Astrocyte (in vitro differentiated cells and primary cell): ENCODE results near the gene DNAAF5. TPM values are rescaled to one million over a fixed set of nuclear protein-coding genes. Genes with fewer than 3 reads are reported as not detected.

Experiments used
- DNase-seq: peaks from one replicate; pipeline ENCODE4 v3.0.0-alpha.2; 2010; ENCODE audit warnings: low read depth
- FAIRE-seq: peaks from 2 replicates; lab custom pipeline; 2011; peaks lifted over from hg19 to GRCh38; lab: Jason Lieb, UNC
- H2AFZ ChIP-seq: 2 replicates; pipeline ENCODE4 v1.6.0; 2012; ENCODE audit warnings: low read depth, low read length, inconsistent platforms
- H3K27ac ChIP-seq: 2 replicates; pipeline ENCODE4 v1.5.1; 2011; ENCODE audit warnings: low read depth, low read length, inconsistent platforms
- H3K27me3 ChIP-seq: 2 replicates; pipeline ENCODE4 v1.6.0; 2011; ENCODE audit warnings: low read length, inconsistent platforms; ENCODE audit not compliant: insufficient read depth
- H3K36me3 ChIP-seq: 2 replicates; pipeline ENCODE4 v1.5.1; 2011; ENCODE audit warnings: low read length, inconsistent platforms; ENCODE audit not compliant: insufficient read depth
- H3K4me1 ChIP-seq: 2 replicates; pipeline ENCODE4 v1.5.1; 2011; ENCODE audit warnings: low read length, inconsistent platforms; ENCODE audit not compliant: insufficient read depth
- H3K4me2 ChIP-seq: 2 replicates; pipeline ENCODE4 v1.6.0; 2012; ENCODE audit warnings: low read length, inconsistent platforms
- H3K4me3 ChIP-seq: 2 replicates; pipeline ENCODE4 v1.5.1; 2011; ENCODE audit warnings: low read depth, mild to moderate bottlenecking, low read length, inconsistent platforms; ENCODE audit not compliant: insufficient read depth
- H3K79me2 ChIP-seq: 2 replicates; pipeline ENCODE4 v1.6.0; 2012; ENCODE audit warnings: mild to moderate bottlenecking, low read length, inconsistent platforms; ENCODE audit not compliant: insufficient read depth
- H3K9ac ChIP-seq: 2 replicates; pipeline ENCODE4 v1.6.0; 2012; ENCODE audit warnings: mild to moderate bottlenecking, low read length, inconsistent platforms
- H3K9me3 ChIP-seq: 2 replicates; pipeline ENCODE4 v1.5.1; 2012; ENCODE audit warnings: low read depth, mild to moderate bottlenecking, low read length, inconsistent platforms; ENCODE audit not compliant: insufficient read depth
- H4K20me1 ChIP-seq: 2 replicates; pipeline ENCODE4 v1.6.0; 2012; ENCODE audit warnings: low read length, inconsistent platforms; ENCODE audit not compliant: insufficient read depth
- H3K27ac Mint-ChIP-seq: one replicate; pipeline ENCODE4 v1.8.0; 2021; ENCODE audit warnings: mild to moderate bottlenecking, mixed read lengths; ENCODE audit not compliant: unreplicated experiment
- H3K27me3 Mint-ChIP-seq: one replicate; pipeline ENCODE4 v1.8.0; 2021; ENCODE audit warnings: low read depth, mixed read lengths; ENCODE audit not compliant: unreplicated experiment
- H3K36me3 Mint-ChIP-seq: one replicate; pipeline ENCODE4 v1.8.0; 2021; ENCODE audit warnings: low read depth, mixed read lengths; ENCODE audit not compliant: unreplicated experiment
- H3K4me1 Mint-ChIP-seq: one replicate; pipeline ENCODE4 v1.8.0; 2021; ENCODE audit warnings: low read depth, mixed read lengths; ENCODE audit not compliant: unreplicated experiment
- H3K4me3 Mint-ChIP-seq: one replicate; pipeline ENCODE4 v1.8.0; 2021; ENCODE audit warnings: mild to moderate bottlenecking, moderate library complexity, mixed read lengths; ENCODE audit not compliant: unreplicated experiment
- H3K9me3 Mint-ChIP-seq: one replicate; pipeline ENCODE4 v1.8.0; 2021; ENCODE audit warnings: mild to moderate bottlenecking, mixed read lengths; ENCODE audit not compliant: unreplicated experiment
- EZH2 ChIP-seq: IDR thresholded peaks from 2 replicates; pipeline ENCODE4 v1.6.1; 2012; ENCODE audit warnings: mild to moderate bottlenecking, low read length, inconsistent platforms; ENCODE audit not compliant: insufficient read depth
- total RNA-seq: library from RNA; stranded (reverse); gene quantifications from 2 replicates; pipeline ENCODE4 v1.2.1, GENCODE V29; 2021
- TF ChIP-seq, protein P1 (sequence below): IDR thresholded peaks from 2 replicates; pipeline ENCODE4 v1.5.1; 2011; ENCODE audit warnings: low read depth, mild to moderate bottlenecking, inconsistent platforms, low read length, moderate library complexity; ENCODE audit not compliant: insufficient read depth

DNAAF5 gene
- total RNA-seq, 1 donor from 2014 or later = 24.5 TPM

DNA sequence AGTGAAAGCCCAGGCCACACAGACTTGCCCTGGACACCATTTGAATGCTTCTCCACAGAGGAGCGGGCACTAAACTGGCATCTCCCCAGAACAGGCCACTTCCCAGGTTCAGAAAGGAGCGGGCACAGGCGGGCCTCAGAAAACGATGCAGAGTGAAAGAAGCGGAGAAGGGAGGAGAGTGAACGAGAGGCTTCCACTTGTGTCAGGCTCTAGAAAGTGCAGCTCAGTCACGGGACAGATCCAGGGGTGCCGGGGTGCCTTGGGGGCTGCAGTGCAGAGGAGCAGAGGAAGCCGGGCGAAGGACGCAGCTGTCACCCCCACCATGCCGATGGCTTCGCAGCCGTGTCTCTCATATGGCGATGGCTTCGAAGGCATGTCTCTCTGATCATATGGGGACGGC lies 26.7 kb downstream of the DNAAF5 start:
- no peak for DNase-seq
- H3K27me3 Mint-ChIP-seq = no peaks in the 10 kb centered on the region

DNA sequence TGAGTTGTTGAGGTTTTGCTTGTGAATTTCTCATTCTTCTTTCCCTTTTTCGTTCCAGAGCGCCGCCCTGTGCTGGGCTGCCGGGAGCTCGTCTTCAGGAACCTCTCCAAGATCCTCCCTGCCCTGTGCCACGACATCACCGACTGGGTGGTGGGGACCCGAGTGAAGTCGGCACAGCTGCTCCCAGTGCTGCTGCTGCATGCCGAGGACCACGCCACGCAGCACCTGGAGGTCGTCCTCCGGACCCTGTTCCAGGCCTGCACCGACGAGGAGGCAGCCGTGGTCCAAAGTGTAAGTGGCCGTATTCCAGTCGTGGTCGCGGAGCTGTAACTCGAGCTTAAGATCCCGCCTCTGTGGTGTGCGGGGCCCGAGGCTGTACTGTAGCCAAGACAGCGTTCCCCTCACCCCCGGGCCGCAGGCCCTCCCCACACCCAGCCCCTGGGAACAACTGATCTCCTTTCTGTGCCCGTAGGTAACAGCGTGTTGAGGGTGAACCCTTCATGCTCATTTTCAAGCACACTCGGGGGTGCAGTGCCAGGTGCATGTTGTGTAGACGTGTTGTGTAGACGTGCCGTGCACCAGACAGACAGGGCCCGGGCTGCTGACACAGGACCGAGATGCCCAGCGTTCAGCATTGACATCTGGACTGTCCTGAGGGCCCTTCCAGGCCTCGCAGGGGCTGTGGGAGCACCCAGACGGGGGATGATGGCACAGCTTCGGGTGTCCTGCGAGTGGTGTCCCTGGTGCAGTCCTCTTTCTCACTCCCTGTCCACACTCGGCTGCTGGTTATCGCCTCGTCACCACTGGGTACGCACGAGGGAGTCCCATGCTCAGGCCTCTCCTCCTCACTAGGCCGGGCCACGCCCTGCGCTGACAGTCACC lies 28.3 kb downstream of the DNAAF5 start:
- Mint-ChIP-seq H3K27me3 (no peaks in the 10 kb centered on the region), H3K4me3 (no peak overlapping the region), H3K4me1 (no peaks in the 10 kb centered on the region), H3K36me3 (peaks cover 33% of the 10 kb centered on the region), H3K9me3 (no peaks in the 10 kb centered on the region), H3K27ac (no peak overlapping the region)
- no peak overlapping the region for H3K9ac ChIP-seq
- TF ChIP-seq, protein P1, sequence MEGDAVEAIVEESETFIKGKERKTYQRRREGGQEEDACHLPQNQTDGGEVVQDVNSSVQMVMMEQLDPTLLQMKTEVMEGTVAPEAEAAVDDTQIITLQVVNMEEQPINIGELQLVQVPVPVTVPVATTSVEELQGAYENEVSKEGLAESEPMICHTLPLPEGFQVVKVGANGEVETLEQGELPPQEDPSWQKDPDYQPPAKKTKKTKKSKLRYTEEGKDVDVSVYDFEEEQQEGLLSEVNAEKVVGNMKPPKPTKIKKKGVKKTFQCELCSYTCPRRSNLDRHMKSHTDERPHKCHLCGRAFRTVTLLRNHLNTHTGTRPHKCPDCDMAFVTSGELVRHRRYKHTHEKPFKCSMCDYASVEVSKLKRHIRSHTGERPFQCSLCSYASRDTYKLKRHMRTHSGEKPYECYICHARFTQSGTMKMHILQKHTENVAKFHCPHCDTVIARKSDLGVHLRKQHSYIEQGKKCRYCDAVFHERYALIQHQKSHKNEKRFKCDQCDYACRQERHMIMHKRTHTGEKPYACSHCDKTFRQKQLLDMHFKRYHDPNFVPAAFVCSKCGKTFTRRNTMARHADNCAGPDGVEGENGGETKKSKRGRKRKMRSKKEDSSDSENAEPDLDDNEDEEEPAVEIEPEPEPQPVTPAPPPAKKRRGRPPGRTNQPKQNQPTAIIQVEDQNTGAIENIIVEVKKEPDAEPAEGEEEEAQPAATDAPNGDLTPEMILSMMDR = no peak
- TF ChIP-seq EZH2 = no peak
- no peak overlapping the region for H3K27ac ChIP-seq
- H4K20me1 ChIP-seq = peaks cover 7% of the 10 kb centered on the region
- peaks cover 17% of the 10 kb centered on the region for H3K36me3 ChIP-seq
- H3K27me3 ChIP-seq = no peaks in the 10 kb centered on the region
- H3K4me3 ChIP-seq = no peak overlapping the region
- no peak for FAIRE-seq
- H3K4me1 ChIP-seq = no peaks in the 10 kb centered on the region
- peaks cover 6% of the 10 kb centered on the region for H3K79me2 ChIP-seq
- H2AFZ ChIP-seq = no peak overlapping the region
- H3K4me2 ChIP-seq = no peak overlapping the region
- no peak for DNase-seq
- no peaks in the 10 kb centered on the region for H3K9me3 ChIP-seq

More for the DNA sequence above, 26.7 kb downstream of the DNAAF5 start:
- Histone ChIP-seq H3K9ac (no peak overlapping the region), H3K4me1 (no peaks in the 10 kb centered on the region), H3K9me3 (no peaks in the 10 kb centered on the region), H4K20me1 (peaks cover 22% of the 10 kb centered on the region), H3K4me2 (no peak overlapping the region), H3K36me3 (peaks cover 15% of the 10 kb centered on the region), H3K79me2 (peaks cover 19% of the 10 kb centered on the region), H2AFZ (no peak overlapping the region), H3K4me3 (no peak overlapping the region), H3K27ac (no peak overlapping the region), H3K27me3 (no peaks in the 10 kb centered on the region)
- TF ChIP-seq EZH2 = no peak
- TF ChIP-seq, protein P1 = no peak
- Mint-ChIP-seq H3K27ac (no peak overlapping the region), H3K4me1 (no peaks in the 10 kb centered on the region), H3K4me3 (no peak overlapping the region), H3K36me3 (peaks cover 29% of the 10 kb centered on the region), H3K9me3 (no peaks in the 10 kb centered on the region)
- no peak for FAIRE-seq

DNA sequence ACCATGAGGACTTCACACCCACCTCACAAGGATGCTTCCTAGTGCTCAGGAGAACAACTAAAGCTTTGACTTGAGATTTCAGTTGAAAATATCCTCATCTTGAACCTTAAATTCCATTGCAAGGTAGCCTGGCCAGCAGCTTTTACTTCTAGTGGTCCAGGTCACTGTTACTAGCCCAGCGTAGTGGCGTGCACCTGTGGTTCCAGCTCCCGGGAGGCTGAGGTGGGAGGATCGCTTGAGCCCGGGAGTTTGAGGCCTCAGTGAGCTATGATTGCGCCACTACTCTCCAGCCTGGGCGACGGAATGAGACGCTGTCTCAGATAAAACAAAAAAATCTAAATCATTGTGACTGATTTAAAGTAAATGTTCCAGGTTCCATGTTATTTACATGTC lies 28.9 kb downstream of the DNAAF5 start:
- H3K4me3 Mint-ChIP-seq = no peak overlapping the region
- Histone ChIP-seq H3K9ac (no peak overlapping the region), H3K4me1 (no peaks in the 10 kb centered on the region), H2AFZ (no peak overlapping the region), H3K9me3 (no peaks in the 10 kb centered on the region), H3K27ac (no peak overlapping the region), H3K36me3 (peaks cover 17% of the 10 kb centered on the region), H3K4me2 (no peak overlapping the region), H3K79me2 (peaks cover under 1% of the 10 kb centered on the region), H3K4me3 (no peak overlapping the region), H3K27me3 (no peaks in the 10 kb centered on the region), H4K20me1 (peaks cover 5% of the 10 kb centered on the region)
- DNase-seq = no peak
- H3K27me3 Mint-ChIP-seq = no peaks in the 10 kb centered on the region
- H3K27ac Mint-ChIP-seq = no peak overlapping the region
- no peak for FAIRE-seq
- no peak for TF ChIP-seq EZH2
- TF ChIP-seq, protein P1 = no peak
- no peaks in the 10 kb centered on the region for H3K4me1 Mint-ChIP-seq
- no peaks in the 10 kb centered on the region for H3K9me3 Mint-ChIP-seq
- peaks cover 33% of the 10 kb centered on the region for H3K36me3 Mint-ChIP-seq
